ENCODE data around the gene FAM72A.

FAM72A gene

GRCh38 chr1:206145771-206146290, 56.8 kb downstream of the FAM72A start:
- DNase-seq = no peak

- no peak for DNase-seq
Measured at GRCh38 chr1:206144605-206145004, 58.0 kb downstream of the FAM72A start.

DNA sequence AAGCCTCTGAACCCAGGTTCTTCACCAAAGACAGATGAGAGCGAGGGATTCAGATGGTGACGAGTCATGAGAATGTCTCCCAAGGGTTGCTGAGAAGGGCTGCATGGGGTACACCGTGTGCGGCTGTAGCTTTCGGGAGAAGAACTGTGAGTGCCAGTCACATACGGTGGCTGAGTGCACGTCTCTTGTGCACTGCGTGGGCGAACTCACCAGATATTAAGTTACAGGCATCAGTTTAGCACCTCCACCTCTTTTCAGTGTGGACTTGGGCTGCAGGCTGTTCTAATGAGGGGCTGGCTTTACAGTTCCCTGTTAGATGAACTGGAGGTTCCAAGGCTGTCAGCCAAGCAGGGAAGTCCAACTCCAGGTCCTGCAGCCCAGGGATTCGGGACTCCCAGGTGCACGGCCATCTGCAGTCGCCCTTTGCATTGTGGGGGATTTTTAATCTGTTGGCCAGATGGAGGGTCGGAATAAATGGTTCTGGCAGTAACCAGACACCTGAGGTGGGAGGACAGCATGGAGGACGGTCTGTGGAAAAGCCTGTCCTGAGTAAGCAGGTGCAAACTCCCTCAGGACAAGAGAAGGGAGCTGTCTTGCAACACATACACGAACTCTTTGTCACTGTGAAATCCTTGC, 59.0 kb downstream of the FAM72A start:
- peak; percentile 45 to 66 for DNase-seq

- no peak for DNase-seq
Measured at GRCh38 chr1:206142770-206143169, 59.9 kb downstream of the FAM72A start.

- DNase-seq = no peak
Measured at GRCh38 chr1:206142011-206142410, 60.6 kb downstream of the FAM72A start.

DNA sequence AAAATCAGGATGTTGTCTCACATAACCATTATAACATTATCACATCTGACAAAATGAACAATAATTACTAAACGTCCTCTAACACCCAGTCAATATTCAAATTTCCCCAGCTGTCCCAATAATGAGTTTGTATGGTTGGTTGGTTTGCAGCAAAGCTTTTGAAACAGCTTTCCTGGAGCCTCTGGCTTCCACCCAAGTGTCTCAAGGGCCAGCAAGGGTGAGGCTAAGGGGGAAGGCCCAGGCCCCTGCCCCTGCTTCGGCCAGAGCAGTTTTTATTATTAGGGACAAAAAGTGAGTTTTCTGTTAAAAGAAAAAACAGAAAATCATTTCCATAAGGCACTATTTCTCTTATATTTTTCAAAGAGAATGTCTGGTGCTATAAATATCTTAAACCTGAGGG, 66.4 kb downstream of the FAM72A start:
- no peak for DNase-seq
